Stimulated activated CD8-positive, alpha-beta memory T cell treated with anti-CD3 and anti-CD28 coated beads, Interleukin-15, amount 100 ng/mL, for 48 hours (primary cell): Measurements from ENCODE around the gene COL4A2.

Experiments
- DNase-seq, 2 donors: peaks; one replicate each; pipeline ENCODE4 v3.0.0-alpha.2; 2020; ENCODE audit warnings: low read depth in 2 of 2

The COL4A2 gene

DNA sequence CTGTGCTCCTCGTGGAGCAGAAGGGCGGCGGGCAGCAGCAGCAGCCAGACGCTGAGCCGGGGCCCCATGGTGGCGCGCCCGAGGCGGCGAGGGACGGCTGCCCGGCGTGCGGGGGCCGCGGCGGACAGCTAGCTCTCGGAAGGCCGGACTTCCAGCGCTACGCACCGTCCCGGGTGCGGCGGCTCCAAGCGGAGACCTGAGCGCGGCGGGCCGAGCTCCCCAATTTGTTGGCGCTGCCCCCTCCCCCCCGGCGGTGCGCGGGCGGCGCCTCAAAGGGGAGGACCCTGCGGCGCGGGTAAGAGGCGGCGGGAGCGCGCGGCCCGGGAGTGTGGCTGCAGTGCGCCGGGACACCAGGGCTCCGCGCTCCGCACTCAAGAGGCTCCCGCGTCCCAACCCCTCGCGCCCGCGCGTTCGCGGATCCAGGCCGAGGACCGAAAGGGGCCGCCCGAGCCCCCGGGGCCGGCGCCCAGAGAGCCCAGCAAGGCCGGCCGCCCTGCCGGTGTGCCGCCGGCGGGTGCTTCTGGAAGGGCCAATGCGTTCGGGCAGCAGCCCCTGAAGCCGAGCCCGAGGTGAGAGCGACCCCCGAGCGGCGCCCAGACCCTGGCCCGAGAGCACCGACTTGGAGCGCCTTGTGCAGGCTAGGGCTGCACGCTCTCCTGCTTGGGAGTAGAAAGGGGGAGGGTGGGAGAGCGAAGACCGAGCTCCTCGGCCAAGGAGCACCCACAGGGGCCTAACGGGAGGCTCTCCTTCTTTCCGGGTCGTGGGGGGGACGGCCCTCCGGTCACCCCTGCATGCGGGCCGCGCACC, at the start of gene COL4A2, which contains the start of gene COL4A1:
TSS of gene COL4A2 (plus strand) at position 325 of the 807 bp plus-strand sequence. CDS start 620 bp downstream, outside the sequence.
TSS of gene COL4A1 (minus strand) at position 198 of the 807 bp plus-strand sequence. CDS start at position 68, 130 bp downstream.
- no peak for DNase-seq

DNA sequence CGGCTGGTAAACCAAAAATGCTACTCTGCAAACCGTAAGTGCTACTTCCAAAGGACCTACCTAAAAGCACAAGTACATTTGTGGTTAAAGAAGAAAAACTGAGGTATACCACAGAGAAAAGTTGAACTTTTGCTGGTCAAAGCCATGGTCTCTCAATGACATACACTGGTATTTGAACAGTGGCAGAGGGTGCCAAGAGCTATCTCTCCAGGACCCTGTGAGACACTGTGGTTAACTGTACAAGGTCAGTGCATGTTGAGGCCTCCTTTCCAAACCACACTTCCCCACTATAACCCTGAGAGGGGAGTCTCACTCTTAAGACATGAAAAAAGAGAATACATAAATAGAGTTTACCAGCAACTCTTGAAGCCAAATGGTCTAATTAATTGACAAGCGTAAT, 49.7 kb upstream of the COL4A2 start:
- no peak for DNase-seq

DNA sequence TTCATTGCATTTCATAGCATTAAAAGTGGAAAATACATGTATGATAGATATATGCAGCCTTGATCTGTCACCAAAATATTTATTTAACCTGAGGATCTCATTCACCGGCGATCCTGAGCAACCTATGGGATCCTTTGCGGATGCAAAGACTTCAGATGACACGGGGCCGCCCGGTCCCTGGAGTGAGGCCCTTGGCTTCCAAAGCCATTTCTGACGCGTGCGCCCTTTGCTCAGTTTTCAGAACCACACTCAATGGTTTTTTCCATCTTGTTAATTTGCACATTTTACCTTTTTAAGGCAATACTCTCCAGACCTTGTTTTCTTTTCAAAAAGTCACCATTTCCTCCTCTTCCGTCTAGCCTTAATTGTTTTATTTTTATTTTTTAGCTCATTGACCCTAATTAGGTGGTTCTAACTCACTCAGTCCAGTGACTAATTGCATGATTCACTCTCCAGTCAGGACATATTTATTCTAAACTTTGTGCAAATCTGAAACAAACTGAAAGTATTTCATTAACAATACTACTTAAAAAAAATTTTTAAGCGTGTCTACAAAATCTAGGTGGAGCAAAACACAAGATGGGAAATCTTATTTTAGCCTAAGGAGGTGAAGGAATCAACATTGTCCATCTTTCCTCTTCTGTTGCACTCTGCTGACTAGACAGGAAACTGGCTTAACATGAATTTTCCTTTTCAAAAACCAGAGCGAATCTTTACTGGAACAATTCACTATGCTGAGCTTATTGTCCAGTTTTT, 48.0 kb upstream of the COL4A2 start:
- no peak for DNase-seq

DNA sequence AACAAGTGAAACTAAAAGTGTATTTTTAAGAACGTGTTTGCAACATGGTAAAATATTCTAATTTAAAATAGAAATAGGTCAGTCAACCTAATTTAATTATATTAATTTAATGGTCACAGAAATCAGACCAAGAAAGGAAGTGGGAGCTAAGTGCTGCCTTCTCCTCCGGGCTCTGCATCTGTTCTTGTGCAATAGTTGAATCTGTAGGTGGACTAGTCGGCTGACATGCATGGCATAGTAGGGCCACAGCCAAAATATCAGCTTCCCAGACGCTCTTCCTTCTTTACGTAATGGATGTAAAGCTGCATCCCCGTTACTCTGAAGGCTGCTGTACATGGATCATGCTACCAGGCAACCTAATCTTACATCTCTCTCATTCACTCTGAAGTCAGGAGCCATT, 47.4 kb upstream of the COL4A2 start:
- no peak for DNase-seq

DNA sequence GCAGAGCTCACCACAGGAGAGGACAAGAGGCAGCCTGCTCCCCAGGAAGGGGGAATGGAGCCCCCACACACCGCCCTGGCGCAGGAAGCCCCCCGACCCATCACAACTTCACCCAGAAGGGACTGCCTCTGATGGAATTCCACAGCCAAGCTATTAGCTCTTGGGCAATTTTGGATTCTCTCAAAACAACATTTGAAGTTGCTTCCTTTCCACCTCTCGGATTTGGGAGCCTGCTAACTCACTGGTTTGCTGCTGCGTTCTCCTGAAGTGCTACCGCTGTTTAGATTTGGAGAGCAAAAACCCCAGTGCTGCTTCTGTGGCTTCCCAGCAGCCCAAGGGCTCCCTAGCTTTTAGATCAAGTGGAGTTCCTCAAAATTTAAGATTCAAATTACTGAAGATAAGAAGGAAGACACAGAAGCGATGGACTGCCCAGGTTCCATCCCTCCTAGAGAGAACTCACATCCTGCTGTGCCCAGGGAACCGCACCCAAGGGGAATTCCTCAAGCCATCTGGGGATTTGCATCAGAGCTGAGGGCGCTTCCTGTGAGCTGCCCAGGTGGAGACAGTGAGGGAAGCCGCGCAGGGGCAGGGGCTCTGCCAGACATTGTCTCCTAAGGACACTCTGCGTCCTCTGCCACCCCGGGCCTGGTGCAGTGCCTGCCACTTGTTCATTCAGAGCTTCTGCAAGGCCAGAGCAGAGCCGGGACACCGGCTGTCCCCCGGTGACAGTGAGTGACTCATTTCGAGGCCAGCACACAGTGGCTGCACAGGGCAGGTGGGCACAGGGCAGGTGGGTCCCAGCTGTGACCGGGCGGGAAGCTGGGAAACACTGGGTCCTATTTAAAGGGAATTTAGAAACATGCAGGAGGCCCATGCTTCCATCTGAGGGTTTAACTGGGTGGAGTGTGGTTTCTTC, 45.7 kb upstream of the COL4A2 start:
- DNase-seq, result no peak

DNA sequence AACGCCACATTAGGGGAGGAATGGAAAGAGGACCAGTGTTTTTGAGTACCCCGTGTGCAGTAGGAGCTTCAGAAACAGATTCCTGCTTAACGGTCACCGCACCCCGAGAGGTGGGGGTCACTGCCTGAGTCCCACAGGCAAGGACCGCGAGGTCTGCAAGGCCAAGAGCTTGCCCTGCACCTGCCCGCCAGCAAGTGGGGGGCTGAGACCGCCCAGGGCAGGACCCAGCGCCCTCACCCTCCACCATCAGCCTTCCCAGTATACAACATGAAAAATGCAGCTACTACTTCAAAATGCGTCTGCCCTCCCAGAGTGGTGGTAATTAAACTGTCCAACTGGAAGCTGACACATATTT, 45.0 kb upstream of the COL4A2 start:
- DNase-seq, result no peak

DNA sequence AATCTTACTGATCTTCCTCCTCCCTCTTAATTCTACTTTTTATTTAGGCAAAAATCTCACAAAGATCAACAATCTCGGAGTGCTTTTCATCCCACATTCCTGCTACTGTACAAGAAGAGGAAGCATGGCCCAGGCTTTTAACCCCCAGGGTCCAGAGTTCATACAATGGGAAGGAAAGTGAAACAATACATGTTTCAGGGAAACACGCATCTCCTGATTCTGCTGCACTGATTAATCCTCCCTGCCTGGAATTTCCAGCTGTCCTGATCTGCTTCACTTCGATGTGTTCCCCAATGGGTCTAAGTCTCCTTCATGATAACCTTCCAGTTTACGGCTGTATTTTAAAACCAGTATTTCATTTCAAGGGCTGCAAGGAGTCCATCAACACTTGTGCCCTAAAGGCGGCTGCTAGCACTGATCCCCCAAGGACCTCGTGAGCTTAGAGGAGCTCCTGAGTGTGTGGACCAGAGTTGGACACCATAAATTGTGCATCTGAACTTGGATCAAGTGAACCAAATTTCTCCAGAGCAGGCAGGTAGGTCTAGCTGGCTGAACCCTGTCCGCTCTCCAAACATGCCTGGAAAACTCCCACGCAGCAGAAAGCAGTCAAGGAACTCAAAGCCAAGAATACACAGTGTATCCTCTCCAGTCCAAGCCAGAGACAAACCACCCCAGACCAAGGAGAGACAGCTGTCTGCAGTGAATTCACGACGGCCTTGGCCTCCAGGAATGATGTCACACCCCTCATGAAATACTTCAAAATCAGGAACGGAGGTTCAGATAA, 44.4 kb upstream of the COL4A2 start:
- no peak for DNase-seq

DNA sequence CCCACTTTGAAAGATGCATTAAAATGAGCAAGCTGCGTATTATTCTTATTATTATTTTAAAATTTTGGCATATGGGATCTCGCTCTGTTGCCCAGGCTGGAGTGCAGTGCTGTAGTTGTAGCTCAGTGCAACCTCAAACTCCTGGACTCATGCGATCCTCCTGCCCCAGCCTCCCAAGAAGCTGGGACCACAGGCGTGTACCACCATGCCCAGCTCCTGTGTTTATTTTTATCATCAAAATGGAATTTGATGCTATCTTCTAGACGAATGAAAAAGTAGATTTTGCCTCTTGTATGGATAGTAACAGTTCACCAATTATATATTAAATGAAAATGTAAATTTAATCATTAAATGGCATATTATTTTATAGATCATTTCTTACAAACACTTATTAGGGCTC, 43.7 kb upstream of the COL4A2 start:
- no peak for DNase-seq

DNA sequence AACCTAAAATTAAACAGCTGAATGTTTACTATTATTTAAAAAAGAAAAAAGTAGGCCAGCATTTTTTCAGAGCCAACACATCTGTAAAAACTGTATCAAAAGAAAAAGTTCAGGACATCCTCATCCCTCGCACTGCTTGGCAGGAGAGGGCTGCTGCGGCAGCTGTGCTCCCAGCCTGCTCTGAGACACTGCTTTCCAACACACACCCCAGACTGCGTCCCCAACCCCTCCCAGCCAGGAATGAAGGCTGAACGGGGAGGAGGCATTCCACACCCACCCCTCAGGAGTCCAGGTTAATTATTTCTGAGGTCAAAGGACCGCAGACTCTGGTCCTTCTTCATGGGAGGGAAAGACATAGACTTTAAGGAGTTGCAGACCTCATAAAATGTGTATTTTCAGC, 43.2 kb upstream of the COL4A2 start:
- no peak for DNase-seq

DNA sequence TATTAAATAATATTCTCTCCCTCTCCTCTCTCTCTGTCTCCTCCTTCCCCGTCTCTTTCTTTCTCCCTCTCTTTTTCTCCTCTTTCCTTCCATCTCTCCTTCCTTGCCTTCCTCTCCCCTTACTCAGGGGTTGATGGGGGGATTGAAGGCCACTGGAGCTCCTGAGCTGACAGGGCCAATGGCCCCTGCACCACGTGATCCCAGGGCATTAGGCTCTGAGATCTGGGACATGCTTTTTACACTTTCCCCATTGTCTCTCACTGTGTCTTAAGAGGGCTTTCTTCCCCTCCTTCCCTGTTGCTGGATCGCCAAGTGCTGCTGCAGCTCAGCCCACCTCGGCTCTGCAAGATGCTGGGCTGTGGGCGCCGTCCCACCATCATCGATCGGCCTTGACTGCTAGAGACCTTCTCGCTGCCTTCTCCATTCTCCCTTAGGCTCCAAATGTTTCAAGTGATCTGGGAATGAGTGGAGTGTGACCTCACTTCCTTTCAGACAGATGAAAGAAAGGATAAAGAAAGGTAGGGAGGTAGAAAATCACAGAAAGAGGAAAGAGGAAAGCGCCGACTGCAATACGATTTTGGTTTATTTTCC, 42.3 kb upstream of the COL4A2 start:
- DNase-seq, result no peak

DNA sequence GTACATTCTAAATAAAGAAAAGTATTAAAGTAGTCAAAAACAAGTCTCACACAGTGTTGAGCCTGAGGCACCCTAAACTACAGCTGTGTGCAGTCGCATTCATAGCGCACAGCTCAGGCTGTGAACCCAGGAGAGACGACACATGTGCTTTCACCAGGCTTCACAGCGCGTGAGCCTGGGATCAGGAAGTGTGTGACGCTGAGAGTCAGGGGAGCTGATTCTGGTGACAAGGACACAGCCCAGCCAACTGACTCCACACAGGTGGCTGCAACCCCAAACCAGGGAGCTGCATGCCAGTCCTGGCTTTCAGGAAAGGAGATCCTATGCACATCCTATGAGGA, 41.8 kb upstream of the COL4A2 start:
- DNase-seq, result no peak

DNA sequence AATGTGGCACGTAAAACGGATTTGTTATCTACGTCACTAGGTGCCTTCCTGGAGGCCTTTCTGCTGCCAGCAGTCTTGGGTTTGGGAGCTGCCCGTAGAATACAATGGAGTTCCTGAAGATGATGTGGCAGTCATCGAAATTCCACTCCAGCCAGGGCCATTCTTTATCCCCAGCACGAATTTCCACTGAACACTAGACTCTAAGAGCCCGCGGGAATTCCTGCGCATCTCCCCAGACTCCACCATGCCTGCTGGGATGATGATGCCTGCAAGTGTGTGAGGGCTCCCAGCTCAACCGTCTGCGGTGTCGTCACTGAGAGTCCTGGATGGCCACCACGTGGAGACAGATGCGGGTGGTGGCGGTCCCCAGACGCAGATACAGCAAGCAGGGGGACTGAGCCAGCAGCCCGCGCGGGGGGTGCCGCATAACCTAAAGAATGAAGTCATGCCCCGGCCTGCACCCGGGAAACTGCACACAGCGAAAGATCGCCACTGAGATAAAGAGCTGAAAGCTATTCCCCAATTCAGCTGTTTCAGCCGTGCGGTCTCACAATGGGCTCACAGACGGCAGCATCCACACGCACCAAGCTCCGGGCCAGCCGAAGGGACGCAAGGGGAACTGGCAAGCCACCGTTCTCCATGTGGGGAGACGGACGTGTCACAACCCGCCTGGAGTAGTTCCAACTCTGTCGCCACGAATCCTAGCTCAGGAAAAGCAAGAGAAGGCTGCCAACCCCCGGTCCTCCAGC, 41.2 kb upstream of the COL4A2 start:
- DNase-seq, result no peak

DNA sequence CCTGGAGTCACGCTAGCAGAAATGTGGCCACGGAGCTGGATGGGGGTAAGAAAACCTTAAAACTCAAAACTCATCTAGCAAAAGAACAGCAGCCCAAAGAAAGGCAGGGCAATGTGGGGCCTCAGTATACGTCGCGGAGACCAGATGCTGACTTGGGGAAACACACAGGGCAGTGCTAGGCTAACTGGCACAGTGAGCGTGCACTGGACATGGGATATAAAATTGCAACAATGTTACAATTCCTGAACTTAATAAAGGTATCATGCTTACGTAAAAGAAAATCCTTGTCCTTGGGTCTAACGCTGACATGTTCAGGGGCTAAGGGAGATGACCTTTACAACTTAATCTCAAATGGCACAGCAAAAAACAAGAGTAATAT, 40.7 kb upstream of the COL4A2 start:
- no peak for DNase-seq

DNA sequence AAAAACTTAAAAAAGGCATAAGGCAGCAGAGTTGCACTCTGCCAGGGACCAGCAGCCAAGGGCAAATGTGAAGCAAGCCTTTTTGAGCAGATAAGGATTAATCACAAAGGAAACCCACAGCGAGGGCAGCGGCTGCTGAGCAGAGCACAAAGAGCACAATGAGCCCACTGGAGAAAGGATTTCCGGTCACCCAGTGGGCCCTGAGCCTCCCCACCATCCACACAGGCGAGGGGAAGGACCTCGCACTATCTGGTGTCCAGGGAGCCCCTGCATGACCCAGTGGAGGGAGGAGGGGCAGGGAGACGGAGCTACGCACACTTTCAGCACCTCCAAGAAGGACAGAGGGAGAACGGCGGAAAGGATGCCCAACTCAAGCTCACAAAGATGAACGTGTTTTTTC, 40.1 kb upstream of the COL4A2 start:
- no peak for DNase-seq

DNA sequence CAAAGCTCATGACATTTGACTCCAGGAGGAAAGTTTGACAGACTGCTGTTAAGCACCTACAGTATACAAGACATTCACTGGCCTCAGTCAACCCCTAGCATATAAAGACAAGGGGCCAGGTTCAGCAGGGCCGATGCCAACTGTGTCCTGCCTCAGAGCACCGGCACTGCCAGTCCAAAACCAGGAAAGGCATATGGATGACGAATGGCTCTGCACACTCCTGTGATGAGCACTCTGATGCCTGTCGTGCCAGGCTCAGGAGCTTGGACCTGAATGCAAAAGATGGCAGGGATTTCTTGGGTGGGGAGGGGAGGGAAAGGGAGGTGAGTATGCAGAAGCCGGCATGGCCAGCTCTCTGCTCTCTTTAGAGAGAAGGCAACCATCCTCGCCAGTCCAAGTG, 39.0 kb upstream of the COL4A2 start:
- DNase-seq, result no peak

DNA sequence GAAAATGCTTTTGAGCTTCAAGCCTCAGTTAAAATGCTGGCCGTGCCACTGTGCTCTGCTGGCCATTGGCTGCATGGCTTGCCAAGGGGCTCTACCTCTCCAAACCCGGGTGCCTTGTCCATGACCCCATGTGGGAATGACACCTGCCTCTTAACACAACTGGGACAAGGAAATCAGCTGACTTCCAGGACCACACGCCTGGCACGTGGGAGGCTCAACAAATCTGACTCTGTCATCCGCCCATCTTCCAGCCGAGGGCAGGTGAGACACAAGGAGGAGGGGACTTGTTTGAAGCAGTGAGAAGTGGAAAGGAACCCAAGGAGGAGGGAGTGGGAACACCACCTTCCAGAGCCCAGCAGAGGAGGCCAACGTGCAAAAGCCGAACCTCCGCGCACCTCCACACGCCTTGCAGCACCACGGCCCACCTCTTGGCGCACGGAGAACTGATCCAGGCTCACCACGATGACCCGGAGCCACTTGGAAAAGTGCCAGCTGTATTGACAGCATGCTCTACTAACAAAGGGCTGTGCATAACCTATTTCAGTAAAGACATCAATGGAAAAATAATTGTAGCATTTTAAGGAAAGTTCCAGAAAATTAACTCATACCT, 38.4 kb upstream of the COL4A2 start:
- no peak for DNase-seq

DNA sequence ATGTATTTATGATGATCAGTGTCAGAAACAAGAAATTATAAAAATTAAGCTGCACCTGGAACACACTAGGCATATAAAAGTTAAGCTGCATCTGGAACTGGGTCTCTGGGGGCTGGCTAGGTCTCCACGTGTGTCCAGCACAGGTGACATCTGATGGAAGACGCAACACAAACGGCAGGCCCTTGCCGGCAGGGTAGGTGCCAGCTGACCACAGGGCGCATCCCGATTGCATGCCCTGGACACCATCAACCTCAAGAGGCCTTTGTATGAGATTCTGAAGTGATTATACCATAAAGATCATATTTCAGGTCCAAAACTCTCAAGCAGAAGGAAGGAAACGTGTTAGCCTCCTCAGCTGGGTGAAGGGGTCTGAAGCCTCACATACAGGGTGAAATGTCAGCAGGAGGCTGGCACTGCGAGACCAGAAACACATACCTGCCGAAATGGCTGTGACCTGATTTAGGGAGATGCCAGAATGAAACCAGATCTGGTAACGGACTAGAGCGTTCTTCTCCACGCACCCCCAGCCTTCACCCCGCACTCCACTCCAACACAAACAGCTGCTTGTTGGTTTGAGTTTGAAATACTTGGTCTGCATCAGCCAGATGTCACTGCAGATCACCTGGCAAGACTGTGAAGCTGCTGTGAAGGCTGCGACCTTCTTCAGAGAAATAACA, 37.4 kb upstream of the COL4A2 start:
- DNase-seq, result no peak

DNA sequence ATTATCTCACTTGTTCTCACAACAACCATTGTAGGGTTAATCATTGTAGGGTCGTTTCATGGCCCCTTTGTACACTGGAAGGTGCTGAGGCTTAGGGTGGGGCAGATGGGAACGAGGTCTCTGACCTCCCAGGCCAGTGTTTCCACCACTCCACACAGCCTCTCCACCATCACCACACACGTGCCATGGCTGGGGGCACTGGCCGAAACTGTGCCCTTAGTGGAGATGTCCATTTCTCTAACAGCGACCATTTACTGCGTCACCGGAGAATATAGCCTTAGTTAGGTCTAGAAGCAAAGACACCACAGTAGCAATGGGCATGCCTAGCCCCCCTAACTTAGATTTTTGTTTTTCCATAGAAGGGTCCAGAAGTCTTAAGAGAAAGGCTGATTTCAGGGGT, 36.6 kb upstream of the COL4A2 start:
- DNase-seq, result no peak

DNA sequence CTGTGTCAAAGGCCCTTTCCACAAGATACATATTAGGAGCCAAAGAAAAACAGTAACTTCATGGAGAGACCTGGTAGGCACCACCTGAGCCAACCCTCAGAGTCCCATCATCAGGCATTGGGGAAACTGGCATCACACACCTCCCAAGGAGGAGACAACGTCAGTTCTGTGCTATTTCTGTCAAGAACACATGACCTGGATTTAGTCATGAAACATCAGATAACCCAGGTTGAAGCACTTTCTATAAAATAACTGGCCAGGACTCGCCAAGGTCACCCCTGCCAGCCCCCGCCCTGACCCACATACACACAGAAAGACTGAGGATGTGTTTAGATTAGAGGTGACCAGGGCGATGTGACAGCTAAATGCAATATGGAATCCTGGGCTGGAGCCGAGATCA, 35.8 kb upstream of the COL4A2 start:
- DNase-seq, result no peak
